Astrocyte (in vitro differentiated cells and primary cell): ENCODE results near the gene ZNF407.

Experiments
- EZH2 ChIP-seq: IDR thresholded peaks from 2 replicates; pipeline ENCODE4 v1.6.1; 2012; ENCODE audit warnings: mild to moderate bottlenecking, low read length, inconsistent platforms; ENCODE audit not compliant: insufficient read depth
- TF ChIP-seq, protein P1 (sequence below): IDR thresholded peaks from 2 replicates; pipeline ENCODE4 v1.5.1; 2011; ENCODE audit warnings: low read depth, mild to moderate bottlenecking, inconsistent platforms, low read length, moderate library complexity; ENCODE audit not compliant: insufficient read depth

DNA sequence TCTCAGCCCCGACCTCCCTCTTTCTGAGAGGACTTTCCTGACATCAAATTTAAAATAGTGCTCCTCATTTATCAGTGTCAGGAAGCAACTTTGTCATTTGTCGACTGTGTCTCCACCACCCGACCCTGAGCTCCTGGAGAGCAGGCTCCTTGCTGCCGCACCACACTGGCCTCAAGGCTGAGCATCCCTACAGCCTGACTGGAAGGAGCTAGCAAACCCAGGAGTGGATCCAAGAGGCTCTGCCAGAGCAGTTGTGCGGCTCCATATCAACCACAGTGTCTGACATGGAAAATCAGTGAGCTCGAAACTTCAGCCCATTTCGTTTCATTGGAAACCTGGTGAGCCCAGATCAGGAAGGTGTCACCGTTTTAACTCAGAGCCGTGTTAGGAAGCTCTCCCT lies 486.1 kb downstream of the ZNF407 start:
- TF ChIP-seq, protein P1, sequence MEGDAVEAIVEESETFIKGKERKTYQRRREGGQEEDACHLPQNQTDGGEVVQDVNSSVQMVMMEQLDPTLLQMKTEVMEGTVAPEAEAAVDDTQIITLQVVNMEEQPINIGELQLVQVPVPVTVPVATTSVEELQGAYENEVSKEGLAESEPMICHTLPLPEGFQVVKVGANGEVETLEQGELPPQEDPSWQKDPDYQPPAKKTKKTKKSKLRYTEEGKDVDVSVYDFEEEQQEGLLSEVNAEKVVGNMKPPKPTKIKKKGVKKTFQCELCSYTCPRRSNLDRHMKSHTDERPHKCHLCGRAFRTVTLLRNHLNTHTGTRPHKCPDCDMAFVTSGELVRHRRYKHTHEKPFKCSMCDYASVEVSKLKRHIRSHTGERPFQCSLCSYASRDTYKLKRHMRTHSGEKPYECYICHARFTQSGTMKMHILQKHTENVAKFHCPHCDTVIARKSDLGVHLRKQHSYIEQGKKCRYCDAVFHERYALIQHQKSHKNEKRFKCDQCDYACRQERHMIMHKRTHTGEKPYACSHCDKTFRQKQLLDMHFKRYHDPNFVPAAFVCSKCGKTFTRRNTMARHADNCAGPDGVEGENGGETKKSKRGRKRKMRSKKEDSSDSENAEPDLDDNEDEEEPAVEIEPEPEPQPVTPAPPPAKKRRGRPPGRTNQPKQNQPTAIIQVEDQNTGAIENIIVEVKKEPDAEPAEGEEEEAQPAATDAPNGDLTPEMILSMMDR = no peak
- TF ChIP-seq EZH2 = no peak
